Lower leg skin (tissue), 4 donors: ENCODE measurements around the gene TBKBP1. TPM values are rescaled to one million over a fixed set of nuclear protein-coding genes. Genes with fewer than 3 reads are reported as not detected.

ENCODE experiments used
- DNase-seq, 2 donors: peaks; one replicate each; pipeline ENCODE4 v3.0.0-alpha.2; 2019; ENCODE audit warnings: low spot score in 2 of 2
- H3K4me3 ChIP-seq: fragments of 200-600 bp; sonication (generic); 2 replicates; pipeline ENCODE4 v1.5.1; 2017; ENCODE audit warnings: mild to moderate bottlenecking, low read depth; ENCODE audit not compliant: poor library complexity, severe bottlenecking
- CTCF ChIP-seq, 3 donors: fragments of 450-650 bp; IDR thresholded peaks; one replicate each; pipeline ENCODE4 v1.5.1; 2016; ENCODE audit warnings: antibody characterized with exemption in 3 of 3, mild to moderate bottlenecking in 3 of 3, moderate library complexity in 2 of 3
- POLR2A ChIP-seq, 2 donors: fragments of 450-650 bp; IDR thresholded peaks; one replicate each; pipeline ENCODE4 v1.6.1; 2016 to 2017; ENCODE audit warnings: antibody characterized with exemption in 2 of 2, mild to moderate bottlenecking in 1 of 2, moderate library complexity in 1 of 2
- WGBS, 2 donors: methylation state at CpG; one replicate each; pipeline ENCODE4 v1.1.5; 2018; 5-methylcytosine and 5-hydroxymethylcytosine counted together
- intact Hi-C: fragments of 100-400 bp; cut with DNase I; formaldehyde crosslinking; loops from one replicate; pipeline ENCODE4 v1.15.0; 2023; ENCODE audit warnings: low total_unique reads
- total RNA-seq, 4 donors: library from RNA; depleted of rRNA; stranded (reverse); fragments of >200 nt; gene quantifications; one replicate each; pipeline ENCODE4 v1.1.0, GENCODE V29; 2016

TBKBP1 gene
- total RNA-seq, 4 donors from 2014 or later, result 7.1 to 14.7 (median 9.3) TPM

- intact Hi-C loops, result no loop called here
- 84% methylated on average over 12 of the region's 12 CpGs for WGBS, 2 donors
- TF ChIP-seq POLR2A (IDR thresholded peaks at IDR 0.05), result no peak
- TF ChIP-seq CTCF (IDR thresholded peaks at IDR 0.05), result no peak
- no peak overlapping the region for H3K4me3 ChIP-seq
- DNase-seq, result no peak
These were observed 8.5 kb downstream of the TBKBP1 start for GRCh38 chr17:47702391-47702995.

- intact Hi-C loops, result no loop called here
- no peak for TF ChIP-seq POLR2A (IDR thresholded peaks at IDR 0.05)
- no peak for TF ChIP-seq CTCF (IDR thresholded peaks at IDR 0.05)
- WGBS, 2 donors, result 71 to 76% methylated on average over 15 of the region's 15 CpGs
- no peak for DNase-seq
- no peak overlapping the region for H3K4me3 ChIP-seq
These were observed 9.2 kb downstream of the TBKBP1 start for GRCh38 chr17:47703191-47703591.

- no peak for DNase-seq
- intact Hi-C loops, result no loop called here
- no peak overlapping the region for H3K4me3 ChIP-seq
- WGBS, 2 donors, result 95 to 98% methylated on average over 5 of the region's 5 CpGs
- TF ChIP-seq POLR2A (IDR thresholded peaks at IDR 0.05) (no peak), CTCF (IDR thresholded peaks at IDR 0.05) (no peak)
These were observed 9.7 kb downstream of the TBKBP1 start for GRCh38 chr17:47703671-47704070.

GRCh38 chr17:47704116-47704515, 10.2 kb downstream of the TBKBP1 start:
- DNase-seq, result no peak
- intact Hi-C loops, result no loop called here
- WGBS, 2 donors, result 74 to 75% methylated on average over 12 to 14 of the region's 14 CpGs

GRCh38 chr17:47704736-47705135, 10.8 kb downstream of the TBKBP1 start:
- H3K4me3 ChIP-seq, result no peak overlapping the region
- DNase-seq, result no peak
- intact Hi-C loops, result no loop called here
- WGBS, 2 donors, result 65 to 67% methylated on average over 6 of the region's 6 CpGs
- no peak for TF ChIP-seq CTCF (IDR thresholded peaks at IDR 0.05)
- TF ChIP-seq POLR2A (IDR thresholded peaks at IDR 0.05), result no peak

More at GRCh38 chr17:47704116-47704515, 10.2 kb downstream of the TBKBP1 start:
- no peak overlapping the region for H3K4me3 ChIP-seq
- TF ChIP-seq CTCF (IDR thresholded peaks at IDR 0.05) (no peak), POLR2A (IDR thresholded peaks at IDR 0.05) (no peak)
